Stimulated activated CD8-positive, alpha-beta memory T cell treated with anti-CD3 and anti-CD28 coated beads, Interleukin-7, amount 100 ng/mL, for 4 hours (primary cell): Measurements from ENCODE around the gene MRPS31.

Source experiments
- DNase-seq, 2 donors: peaks; one replicate each; pipeline ENCODE4 v3.0.0-alpha.2; 2020; ENCODE audit warnings: low read depth in 2 of 2

Gene MRPS31

DNA sequence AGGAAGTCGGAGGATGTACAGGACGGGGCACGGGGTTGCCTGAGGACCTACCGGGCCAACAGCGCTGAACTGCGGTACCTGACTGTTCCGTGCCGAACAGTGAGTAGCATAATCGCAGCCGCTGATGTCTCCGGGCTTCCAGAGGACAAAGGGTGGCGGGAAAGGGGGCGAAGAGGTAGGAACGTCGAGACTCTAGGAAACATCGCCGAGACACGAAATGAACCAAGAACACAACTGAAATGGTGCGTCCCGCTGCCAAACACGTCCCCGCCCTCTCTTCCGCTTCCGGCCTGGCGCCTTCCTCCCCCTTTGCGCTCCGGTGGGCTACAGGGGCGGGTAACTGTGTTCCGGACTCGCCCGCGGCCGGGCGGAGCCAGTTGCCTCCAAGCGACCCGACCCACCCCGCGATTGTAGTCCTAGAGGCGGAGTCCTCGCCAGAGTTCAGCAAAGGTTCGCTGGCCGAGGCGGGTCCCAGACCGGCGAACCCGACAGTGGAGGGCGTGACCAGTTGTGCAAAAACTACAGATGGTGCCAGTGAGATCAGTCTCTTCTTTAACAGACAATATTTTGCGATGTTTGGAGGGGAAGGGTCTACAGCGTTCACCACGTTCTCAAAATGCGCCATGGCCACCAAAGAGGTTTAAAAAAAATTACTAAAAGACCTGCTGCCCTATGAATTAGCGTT lies at the start of gene MRPS31:
Gene MRPS31, minus strand, starts transcription at position 257 of the 685 bp plus-strand sequence. Its CDS starts 54 bp downstream, at position 203.
- peak; percentile 90 for DNase-seq

DNA sequence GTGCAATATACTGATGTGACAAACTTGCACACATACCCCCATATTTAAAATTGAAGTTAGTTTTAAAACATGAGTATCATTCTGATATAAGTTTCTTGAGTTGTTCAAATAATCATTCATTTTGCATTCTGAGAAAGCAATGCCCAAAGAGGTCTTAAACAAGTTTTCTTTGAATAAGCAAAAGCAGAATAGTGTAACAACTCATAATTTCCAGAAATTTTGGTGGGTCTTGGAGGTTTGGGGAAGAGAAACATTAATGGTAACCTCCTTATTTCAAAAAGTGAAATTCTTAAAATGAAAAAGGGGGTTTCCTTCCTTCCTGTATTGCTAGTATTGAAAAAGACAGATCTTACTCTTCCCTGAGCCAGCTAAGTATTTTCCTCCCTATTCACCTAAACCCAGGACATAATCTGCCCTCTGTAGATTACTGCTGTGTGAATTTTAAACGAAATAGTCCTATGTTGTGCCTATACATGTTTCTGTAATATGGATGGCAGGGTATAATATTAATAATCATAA lies 48.9 kb upstream of the MRPS31 start:
- DNase-seq: no peak

DNA sequence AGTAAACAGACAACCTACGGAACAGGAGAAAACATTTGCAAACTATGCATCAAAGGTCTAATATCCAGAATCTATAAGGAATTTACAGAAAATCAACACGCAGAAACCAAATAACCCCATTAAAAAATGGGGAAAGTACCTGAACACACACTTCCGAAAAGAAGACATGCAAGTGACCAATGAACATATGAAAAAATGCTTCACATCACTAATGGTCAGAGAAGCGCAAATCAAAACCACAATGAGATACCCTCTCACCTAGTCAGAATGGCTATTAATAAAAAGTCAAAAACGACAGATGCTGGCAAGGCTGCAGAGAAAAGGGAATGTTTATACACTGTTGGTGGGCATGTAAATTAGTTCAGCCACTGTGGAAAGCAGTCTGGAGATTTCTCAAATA lies 47.9 kb upstream of the MRPS31 start:
- no peak for DNase-seq

DNA sequence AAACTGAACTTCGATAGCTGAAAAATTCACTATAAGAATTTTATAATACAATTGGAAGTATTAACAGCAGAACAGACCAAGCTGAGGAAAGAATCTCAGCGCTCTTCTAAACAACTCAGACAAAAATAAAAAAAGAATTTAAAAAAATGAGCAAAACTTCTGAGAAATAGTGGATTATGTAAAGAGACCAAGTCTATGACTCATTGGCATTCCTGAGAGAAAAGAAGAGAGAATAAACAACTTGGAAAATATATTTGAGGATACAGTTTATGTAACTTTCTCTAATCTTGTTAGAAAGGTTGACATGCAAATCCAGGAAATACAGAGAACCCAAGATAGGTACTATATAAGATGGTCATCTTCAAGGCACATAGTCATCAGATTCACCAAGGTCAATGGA lies 43.8 kb upstream of the MRPS31 start:
- DNase-seq: no peak

DNA sequence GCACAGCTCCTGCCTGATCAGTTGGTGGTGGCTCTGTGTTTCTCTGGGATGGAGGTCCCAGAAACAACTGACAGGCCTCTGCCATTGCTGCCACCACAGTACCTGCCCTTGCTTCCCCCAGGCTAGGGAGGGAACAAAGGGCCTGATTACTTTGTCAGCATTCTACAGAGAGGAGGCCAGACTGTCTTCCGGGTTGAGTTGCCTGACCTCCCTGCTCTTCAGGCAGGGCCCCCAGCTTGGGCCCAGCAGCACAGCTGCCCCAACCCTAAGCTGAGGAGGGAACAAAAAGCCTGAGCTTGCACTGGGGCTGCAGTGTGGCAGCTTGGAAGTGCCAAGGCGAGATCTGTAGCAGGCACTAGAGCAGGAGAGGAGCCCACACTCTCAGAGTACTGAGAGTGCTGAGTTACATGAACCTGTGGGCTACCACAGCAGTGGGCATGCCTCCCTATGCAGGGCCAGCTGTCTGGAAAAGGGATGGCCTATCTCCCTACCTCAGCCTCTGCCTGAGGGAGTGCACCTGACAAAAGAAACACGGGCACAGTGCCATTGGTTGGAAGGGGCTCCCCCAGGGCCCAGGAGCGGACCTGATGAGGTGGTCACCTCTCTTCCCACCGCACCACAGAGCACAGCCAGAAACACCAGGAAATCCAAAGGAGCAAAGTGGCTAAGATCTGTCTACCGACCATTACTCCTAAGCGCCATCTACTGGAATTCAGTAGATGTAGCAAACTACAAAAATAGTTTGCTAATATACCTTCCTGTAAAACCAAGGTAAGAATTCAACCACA lies 42.9 kb upstream of the MRPS31 start:
- DNase-seq: no peak

DNA sequence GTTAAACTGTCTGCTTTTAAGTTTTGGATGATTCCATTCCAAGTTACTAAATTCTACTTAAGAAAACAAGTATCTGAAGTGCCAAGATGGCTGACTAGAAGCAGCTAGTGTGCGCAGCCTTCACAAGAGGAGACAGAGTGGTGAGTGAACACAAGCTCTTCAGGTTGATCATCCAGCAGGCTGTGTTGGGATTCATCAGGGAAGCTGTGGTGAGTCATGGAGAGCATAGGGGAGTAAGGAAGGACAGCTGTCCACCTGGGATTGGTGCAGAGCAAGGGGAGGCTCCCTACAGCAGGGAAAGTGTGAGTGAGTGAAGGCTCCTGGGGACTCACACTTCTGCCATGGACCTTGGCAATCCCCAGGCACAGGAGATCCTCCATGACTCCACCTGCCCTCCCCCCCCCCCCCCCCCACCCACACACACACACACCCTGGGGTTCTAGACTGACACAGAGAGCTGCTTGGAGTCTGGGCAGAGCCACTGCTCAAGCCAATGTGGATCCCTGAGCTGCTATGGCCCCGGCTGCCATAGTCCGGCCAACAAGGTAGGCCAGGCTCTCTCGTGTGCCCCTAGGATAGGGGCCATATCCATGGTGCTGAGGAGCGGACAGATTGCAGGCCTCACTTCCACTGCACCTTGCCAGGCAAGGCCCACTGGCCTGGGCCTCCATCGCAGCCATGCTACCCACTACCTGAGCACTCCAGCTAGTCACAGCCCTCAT lies 41.9 kb upstream of the MRPS31 start:
- DNase-seq: no peak

DNA sequence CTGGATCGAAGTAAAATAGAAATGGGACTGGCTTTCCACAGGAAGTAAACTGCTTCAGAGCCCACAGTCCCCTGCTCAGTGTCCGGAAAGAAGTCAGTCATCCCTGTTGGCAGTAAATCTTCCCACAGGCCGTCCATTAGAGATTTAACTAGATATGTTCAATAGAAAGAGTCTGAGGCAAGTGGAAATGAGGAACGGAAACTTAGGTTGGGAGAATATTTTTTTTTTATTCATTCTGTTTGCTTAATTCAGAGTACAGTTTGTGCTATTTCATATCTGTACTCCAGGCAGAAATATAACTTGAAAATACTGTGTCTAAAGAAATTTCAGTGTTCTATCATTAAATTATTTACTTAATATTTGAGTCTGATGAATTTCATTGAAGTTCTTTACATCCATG lies 41.1 kb upstream of the MRPS31 start:
- no peak for DNase-seq

DNA sequence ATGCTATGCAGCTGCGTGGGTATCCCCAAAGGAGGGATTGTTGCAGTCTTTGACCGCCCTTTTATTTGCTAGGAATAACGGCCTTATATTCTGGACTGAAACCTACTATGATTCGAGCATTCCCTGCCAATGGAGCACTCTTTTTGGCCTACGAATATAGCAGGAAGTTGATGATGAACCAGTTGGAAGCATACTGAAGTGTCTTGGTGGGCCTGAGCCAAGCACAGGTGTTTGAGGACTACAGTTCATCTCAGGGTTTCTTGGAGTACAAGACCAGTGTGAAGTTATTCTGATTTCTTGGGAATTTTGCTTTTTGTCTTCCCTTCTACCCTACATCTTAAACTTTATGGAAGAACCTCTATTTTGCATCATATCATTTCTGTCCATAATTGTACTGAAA lies 38.5 kb upstream of the MRPS31 start:
- DNase-seq: no peak

DNA sequence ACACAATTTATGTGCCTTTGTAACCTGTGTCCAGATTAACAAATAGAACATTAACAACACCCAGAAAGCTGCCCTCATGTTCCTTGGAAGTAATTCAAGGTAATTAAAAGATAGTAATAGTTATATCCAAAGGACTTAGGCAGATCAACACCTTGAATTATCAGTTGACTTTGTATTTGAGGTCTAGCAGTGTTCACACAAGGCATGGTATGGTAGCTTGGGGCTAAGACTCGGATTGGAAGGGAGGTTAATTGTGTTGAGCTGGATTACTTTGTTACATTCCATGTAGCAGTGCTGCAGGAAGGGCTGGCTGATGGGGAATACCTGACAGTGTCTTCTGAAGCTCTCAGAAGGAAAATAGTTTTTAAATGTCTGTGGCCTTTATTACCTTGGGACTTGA lies 35.3 kb upstream of the MRPS31 start:
- DNase-seq: no peak

DNA sequence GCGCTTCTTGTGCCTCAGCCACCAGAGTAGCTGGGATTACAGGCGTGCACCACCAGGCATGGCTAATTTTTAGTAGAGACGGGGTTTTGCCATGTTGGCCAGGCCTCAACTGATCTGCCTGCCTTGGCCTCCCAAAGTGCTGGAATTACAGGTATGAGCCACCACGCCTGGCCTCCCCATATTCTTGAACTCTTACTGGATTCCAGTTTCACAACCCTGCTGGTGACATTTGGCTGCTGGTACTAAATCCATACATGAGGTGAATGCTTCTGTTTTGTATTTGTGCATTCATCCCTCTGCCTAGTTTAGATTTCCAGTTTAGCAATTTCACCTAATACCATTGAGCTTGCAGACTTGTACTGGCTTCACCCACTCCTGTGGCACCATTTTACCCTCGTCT lies 32.3 kb upstream of the MRPS31 start:
- DNase-seq: no peak

DNA sequence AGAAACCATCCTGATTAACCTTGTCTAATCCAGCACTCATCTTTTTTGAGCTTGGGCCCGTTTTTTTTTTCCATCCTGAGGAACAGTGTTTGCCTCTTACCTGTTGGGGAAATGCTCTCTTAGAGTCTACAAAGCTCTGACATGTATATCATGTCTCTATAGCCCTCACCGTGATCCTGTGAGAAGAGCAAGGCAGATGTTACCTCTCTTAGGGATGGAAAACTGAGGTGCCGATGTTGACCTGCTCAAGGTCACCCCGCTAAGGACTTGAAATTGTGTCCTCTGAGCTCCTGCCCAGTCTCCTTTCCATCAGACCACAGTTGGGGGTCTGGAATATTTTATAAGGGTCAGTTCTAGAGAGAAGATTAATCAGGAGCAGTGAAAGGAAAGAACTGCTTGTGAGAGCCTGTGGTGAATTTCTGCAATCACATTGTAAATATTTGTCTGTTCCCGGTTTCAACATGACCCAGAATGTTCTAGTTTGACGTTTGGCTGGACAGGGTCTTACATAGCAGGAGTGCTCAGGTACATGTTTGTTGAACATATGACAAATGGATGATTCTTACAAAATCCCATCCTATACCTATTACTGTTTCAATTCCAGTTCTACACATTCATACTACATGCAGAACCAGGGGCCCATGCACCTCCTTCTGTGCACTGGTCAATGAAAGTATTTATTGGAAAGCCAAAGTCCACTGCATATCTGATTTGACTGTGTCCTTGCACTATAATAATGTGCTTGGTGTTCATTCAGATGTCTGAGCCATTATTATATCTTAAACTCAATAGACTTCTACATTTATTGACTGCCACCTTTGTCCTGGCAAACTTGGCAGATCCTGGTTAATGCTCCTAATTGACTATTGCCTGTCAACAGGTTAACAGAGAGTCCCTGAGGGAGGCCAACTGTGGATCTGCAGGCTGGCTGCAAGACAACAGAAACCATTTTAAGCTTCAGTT lies 30.5 kb upstream of the MRPS31 start:
- DNase-seq: no peak

DNA sequence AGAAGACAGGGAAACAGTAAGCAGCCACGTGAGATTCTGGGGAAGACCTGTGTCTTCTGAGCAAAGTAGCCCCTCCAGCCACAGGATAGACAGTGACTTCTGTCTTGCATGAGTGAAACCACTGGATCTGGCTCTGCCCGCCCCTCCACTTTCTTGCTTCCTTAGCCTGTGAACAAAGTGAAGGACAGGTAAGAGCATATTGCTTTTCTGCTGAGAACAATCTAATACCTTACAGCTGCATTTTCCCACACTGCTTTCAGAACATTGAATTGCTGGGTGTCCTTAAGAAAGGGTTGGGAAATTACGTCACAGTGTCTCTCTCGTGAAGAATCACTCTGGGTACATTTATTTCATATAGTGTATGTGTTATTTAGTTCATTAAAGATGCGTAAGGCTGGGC lies 29.6 kb upstream of the MRPS31 start:
- no peak for DNase-seq

DNA sequence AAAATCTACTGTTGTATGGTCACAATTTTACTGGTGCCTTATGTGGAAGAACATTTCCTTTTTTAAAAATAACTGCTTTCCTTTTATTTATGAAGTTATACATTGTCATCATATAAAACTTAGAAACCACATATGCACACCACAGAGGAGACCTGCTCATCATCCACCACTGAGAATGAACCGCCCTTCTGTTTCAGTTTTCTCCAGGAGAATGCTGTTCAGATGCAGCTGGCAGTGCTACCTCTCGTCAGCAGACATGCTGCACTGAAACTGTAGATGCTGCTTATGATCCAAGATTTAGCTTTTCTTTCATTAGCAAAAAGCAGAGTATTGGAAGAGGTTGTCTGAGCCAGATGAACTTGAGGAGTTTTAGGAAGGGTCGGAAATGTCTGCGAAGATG lies 28.5 kb upstream of the MRPS31 start:
- DNase-seq: no peak

DNA sequence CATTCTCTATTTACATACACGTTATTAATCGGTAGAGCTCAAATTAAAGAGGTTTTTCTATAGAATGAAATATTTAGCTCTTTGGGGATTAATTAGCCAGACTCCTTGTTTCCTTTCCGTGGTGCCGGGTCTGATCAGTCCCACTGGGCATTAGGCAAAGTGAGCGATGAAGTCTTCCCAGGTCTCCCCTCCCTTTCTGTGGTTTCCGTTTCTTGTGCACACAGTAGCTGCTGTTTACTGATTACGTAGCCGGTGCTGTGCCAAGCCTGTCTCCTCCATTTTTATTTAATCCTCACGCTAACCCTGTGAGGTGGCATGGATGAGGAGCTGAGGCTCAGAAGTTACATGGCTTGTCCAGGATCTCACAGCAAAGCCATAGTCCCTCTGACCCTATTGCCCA lies 27.4 kb upstream of the MRPS31 start:
- no peak for DNase-seq

DNA sequence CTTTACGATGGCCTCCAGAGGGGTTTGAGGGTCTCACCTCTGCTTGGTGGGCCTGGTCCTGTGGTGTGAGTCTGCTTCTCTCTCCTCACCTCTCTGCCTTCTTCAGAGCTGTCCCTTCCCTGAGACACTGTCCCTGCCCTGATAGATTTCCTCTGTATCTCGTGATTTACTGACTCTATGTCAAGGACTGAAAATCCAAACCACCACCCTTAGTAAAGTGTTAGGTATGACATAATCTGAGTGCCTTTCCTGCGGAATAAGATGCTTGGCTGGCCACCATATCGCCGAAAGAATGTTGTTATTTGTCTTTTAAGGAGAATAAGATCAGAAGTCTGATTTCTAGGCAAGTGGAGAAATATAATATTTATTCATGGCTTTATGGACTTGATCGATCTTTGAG lies 25.7 kb upstream of the MRPS31 start:
- no peak for DNase-seq

DNA sequence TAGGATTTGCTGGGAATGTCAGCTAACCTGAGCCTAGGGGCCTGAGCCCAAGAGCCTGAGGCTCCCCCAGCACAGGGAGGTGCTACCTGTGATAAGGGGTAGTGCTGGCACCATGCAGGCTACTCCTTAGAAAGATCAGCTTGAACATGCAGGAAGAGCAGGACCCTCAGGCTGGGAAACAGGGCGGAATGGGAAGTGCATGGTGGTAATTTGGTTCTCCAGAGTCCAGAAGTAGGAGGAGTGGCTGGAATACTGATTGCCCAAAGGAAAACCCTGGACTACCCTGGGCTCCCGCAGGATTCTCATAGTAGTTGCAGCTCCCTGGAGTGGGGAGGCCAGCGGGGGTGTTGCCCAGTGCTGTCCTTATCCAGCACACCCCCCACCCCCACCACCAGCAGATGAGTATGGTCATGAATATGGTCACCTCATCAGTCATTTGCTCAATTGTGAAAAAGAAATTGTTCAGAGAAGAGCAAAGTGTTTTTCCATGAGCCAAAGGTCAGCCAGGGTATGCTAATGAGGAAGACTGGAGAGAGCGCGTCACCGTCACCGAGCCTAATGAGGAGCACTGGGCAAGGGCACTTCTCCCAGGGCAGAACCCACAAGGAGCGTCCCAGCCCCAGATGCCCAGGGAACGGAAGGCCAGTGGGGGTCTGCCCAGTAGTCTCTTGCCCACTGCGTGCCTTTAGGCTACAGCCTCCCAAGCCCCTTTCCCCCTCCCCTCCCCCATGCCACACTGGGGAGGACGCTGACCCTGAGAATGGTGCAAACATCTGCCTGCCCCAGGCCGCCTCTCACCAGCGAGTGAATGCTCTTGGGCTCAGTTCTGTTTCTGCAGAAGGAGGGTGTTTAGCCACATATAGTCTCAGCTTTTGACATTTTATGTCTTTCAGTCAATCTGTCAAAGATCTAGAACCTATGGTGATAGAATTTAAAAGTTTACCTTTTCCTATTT lies 23.7 kb upstream of the MRPS31 start:
- DNase-seq: no peak

DNA sequence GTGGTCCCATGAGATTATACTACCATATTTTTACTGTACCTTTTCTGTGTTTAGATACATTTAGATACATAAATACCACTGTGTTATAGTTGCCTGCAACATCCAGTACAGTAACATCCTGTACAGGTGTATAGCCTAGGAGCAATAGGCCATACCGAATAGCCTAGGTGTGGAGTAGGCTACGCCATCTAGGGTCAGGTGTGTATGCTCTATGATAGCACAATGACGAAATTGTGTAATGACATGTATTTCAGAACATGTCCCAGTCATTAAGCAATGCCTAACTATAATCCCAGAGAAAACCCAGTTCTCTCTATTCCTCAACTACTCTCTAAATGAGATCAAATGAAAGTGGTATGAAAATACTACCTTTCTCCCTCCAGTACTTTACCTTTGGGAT lies 22.3 kb upstream of the MRPS31 start:
- DNase-seq: no peak

DNA sequence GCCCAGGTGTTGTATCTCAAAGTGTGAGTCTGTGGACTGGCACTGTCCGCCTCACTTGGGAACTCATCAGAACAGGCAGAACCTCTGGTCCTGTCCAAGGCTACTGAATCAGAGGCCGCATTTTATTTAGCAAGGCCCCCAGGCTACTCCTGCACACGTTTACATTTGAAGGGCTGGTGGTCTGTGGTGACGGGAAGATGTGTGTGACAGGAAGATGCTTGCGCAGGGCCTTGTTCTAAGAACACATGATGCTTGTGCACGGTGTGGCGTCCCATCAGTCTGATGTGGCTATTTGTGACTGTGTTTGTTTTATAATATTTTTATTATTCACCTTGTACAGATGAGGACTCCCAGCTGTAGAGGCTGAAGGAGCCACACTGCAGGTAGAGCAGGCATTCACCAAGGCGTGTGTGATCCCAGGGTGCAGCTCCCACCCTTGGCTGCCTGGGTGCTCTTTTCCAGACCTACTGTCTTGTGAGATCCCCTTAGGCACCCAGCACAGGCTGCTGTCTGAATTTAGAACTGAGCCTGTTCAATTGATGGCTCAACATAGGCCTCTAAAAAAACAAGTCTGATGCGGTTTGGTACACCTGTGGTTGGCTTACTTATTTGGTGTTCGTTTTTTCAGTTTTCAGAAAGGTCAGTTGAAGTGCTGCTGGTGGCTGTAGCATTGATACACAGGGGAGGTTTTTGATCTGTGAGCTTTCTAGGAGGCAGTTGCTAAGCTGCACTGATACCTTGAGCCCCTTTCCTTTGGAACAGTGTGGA lies 21.5 kb upstream of the MRPS31 start:
- DNase-seq: no peak

DNA sequence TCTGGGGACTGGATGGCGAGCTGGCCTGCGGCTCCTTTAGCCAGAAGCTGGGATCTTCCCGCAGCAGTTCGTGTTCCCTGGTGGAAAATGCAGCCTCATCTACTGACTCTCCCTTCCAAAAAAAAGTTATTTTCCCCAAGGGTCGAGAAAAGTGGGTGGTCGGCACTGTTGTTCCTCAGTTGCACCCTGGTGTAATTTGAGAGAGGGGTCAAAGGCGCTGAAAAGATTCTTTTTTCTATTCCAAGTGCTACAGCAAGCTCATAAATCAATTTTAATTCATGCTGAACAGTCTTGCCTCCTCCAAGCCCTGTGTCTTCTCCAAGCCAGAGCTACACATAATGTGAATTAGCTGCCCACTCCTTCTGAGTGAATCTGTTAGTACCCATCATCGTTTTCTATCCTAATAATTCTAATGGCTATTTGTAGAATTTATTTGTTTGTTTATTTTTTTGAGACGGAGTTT lies 19.2 kb upstream of the MRPS31 start:
- DNase-seq: no peak
